Activated CD8-positive, alpha-beta T cell treated with anti-CD3 and anti-CD28 coated beads for 36 hours (primary cell): Measurements from ENCODE around the gene SPSB4. TPM values are rescaled to one million over a fixed set of nuclear protein-coding genes. Genes with fewer than 3 reads are reported as not detected.
A peak's percentile ranks its signal among the peaks of the same experiment; 100 is the strongest.
"Not testable (repeated sequence)": the region's sequence is repeated elsewhere in the genome, so short reads cannot be mapped to it uniquely, and the experiment has no call there.

Experiments
- ATAC-seq: fragments of 200-7000 bp; cut with Tn5 transposase; one replicate; pipeline ENCODE4 v1.10.0; 2021; ENCODE audit warnings: mild to moderate bottlenecking, moderate library complexity
- CTCF ChIA-PET: fragments of 350-600 bp; sonication (Branson Sonifier 250); formaldehyde crosslinking; loops from one replicate; lab custom pipeline; 2021; ENCODE audit warnings: antibody characterized with exemption; lab: Charles Lee
- POLR2A ChIA-PET: fragments of 350-600 bp; sonication (Branson Sonifier 250); formaldehyde crosslinking; loops from one replicate; lab custom pipeline; 2021; ENCODE audit warnings: antibody characterized with exemption; lab: Charles Lee
- DNase-seq: peaks from one replicate; pipeline ENCODE4 v3.0.0-alpha.2; 2020
- H3K27ac Mint-ChIP-seq: one replicate; pipeline ENCODE4 v1.8.0; 2021; ENCODE audit warnings: mild to moderate bottlenecking, mixed read lengths
- H3K27me3 Mint-ChIP-seq: one replicate; pipeline ENCODE4 v1.8.0; 2021; ENCODE audit warnings: mixed read lengths
- H3K36me3 Mint-ChIP-seq: one replicate; pipeline ENCODE4 v1.8.0; 2021; ENCODE audit warnings: low read depth, mixed read lengths
- H3K4me1 Mint-ChIP-seq: one replicate; pipeline ENCODE4 v1.8.0; 2021; ENCODE audit warnings: low read depth, mixed read lengths
- H3K4me3 Mint-ChIP-seq: one replicate; pipeline ENCODE4 v1.8.0; 2021; ENCODE audit warnings: mild to moderate bottlenecking, moderate library complexity, mixed read lengths
- H3K9me3 Mint-ChIP-seq: one replicate; pipeline ENCODE4 v1.8.0; 2021; ENCODE audit warnings: mixed read lengths
- intact Hi-C: fragments of 100-400 bp; cut with micrococcal nuclease; formaldehyde crosslinking; loops from one replicate; pipeline ENCODE4 v1.10.0; 2022
- total RNA-seq, 2 experiments: library from RNA; stranded (reverse); gene quantifications; one replicate each; pipeline ENCODE4 v1.2.3, GENCODE V29; 2021
- TF ChIP-seq, protein P1 (sequence below): fragments of 200-600 bp; IDR thresholded peaks from one replicate; pipeline ENCODE4 v1.8.0; 2022; ENCODE audit warnings: antibody characterized with exemption, mild to moderate bottlenecking

Gene SPSB4
- total RNA-seq, 2 experiments from 2014 or later, result not detected

DNA sequence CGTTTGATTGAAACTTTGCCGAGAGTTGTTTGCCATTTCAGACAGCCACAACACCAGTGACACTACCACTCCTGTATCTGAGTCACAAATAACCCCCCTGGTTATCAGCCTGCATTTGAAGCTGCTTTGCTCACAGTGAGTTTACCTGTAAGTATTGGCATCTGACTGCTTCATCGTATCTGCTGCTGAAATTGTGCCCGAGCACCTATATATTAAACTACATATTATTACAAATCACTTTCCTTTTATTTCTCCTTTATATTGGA is 39.2 kb upstream of the SPSB4 start:
- ChIA-PET POLR2A (interaction anchor here (1.0 to 1.1 kb wide), 2 partner anchors 37 to 220 kb away, joined by 3 read pairs; no protein-coding TSS in a partner anchor), CTCF (interaction anchor here (0.8 to 7.3 kb wide), 20 partner anchors 10 to 190 kb away, joined by 3 to 54 read pairs (median 6); no protein-coding TSS in a partner anchor)
- DNase-seq (peak; percentile 46), ATAC-seq (peak; percentile 75)
- no peak overlapping the region for H3K4me3 Mint-ChIP-seq
- intact Hi-C loops, result loop anchor here (1.0 kb wide), 1 partner anchor 180 kb away; no protein-coding TSS in a partner anchor
- no peak overlapping the region for H3K27ac Mint-ChIP-seq
- H3K9me3 Mint-ChIP-seq, result no peaks in the 10 kb centered on the region
- peaks cover 10% of the 10 kb centered on the region for H3K4me1 Mint-ChIP-seq
- peaks cover 18% of the 10 kb centered on the region for H3K27me3 Mint-ChIP-seq
- H3K36me3 Mint-ChIP-seq, result no peaks in the 10 kb centered on the region
- TF ChIP-seq, protein P1, sequence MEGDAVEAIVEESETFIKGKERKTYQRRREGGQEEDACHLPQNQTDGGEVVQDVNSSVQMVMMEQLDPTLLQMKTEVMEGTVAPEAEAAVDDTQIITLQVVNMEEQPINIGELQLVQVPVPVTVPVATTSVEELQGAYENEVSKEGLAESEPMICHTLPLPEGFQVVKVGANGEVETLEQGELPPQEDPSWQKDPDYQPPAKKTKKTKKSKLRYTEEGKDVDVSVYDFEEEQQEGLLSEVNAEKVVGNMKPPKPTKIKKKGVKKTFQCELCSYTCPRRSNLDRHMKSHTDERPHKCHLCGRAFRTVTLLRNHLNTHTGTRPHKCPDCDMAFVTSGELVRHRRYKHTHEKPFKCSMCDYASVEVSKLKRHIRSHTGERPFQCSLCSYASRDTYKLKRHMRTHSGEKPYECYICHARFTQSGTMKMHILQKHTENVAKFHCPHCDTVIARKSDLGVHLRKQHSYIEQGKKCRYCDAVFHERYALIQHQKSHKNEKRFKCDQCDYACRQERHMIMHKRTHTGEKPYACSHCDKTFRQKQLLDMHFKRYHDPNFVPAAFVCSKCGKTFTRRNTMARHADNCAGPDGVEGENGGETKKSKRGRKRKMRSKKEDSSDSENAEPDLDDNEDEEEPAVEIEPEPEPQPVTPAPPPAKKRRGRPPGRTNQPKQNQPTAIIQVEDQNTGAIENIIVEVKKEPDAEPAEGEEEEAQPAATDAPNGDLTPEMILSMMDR, result no peak

DNA sequence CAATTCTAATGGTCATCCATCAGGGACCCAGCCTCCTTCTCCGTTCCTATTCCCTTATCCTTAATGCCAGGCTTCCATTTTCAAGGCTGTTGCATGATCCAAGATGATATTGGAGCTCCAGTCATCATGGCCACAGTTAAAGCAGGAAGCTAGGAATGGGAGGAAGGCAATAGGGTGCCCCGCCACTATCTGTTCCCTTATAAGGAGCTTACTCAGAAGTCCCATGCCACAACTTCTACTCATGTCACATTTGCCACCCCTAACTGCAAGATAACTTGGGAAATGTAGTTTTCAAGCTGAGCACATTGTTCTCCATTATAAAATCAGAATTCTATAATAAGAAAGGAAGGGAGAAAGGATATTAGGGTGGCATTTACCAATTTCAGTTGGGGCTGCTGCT is 38.6 kb upstream of the SPSB4 start:
- H3K4me3 Mint-ChIP-seq, result no peak overlapping the region
- TF ChIP-seq, protein P1, result no peak
- H3K36me3 Mint-ChIP-seq, result no peaks in the 10 kb centered on the region
- peaks cover 18% of the 10 kb centered on the region for H3K27me3 Mint-ChIP-seq
- H3K9me3 Mint-ChIP-seq, result peaks cover 2% of the 10 kb centered on the region
- CTCF ChIA-PET, result interaction anchor here (0.8 to 7.3 kb wide), 13 partner anchors 10 to 184 kb away, joined by 3 to 54 read pairs (median 8); no protein-coding TSS in a partner anchor
- peaks cover 14% of the 10 kb centered on the region for H3K4me1 Mint-ChIP-seq
- POLR2A ChIA-PET, result interaction anchor here (1.0 to 1.1 kb wide), 2 partner anchors 36 to 220 kb away, joined by 3 read pairs; no protein-coding TSS in a partner anchor
- DNase-seq, result no peak
- intact Hi-C loops, result no loop called here
- no peak overlapping the region for H3K27ac Mint-ChIP-seq
- ATAC-seq, result no peak

- ATAC-seq (no peak), DNase-seq (no peak)
- TF ChIP-seq, protein P1, result no peak
- peaks cover 4% of the 10 kb centered on the region for H3K27me3 Mint-ChIP-seq
- H3K4me3 Mint-ChIP-seq, result no peak overlapping the region
- peaks cover 2% of the 10 kb centered on the region for H3K9me3 Mint-ChIP-seq
- no peak overlapping the region for H3K27ac Mint-ChIP-seq
- CTCF ChIA-PET, result interaction anchor here (1.2 kb wide), 1 partner anchor 17 kb away, joined by 5 read pairs; no protein-coding TSS in a partner anchor
- no peaks in the 10 kb centered on the region for H3K36me3 Mint-ChIP-seq
- H3K4me1 Mint-ChIP-seq, result peaks cover 28% of the 10 kb centered on the region
- POLR2A ChIA-PET, result no interaction called here
- intact Hi-C loops, result no loop called here
Measured at GRCh38 chr3:141015481-141015880, 35.7 kb upstream of the SPSB4 start.

- H3K9me3 Mint-ChIP-seq, intact Hi-C loops, H3K36me3 Mint-ChIP-seq, H3K4me3 Mint-ChIP-seq, H3K27me3 Mint-ChIP-seq, POLR2A ChIA-PET: not testable (repeated sequence)
- ATAC-seq (peak; percentile 57), DNase-seq (peak; percentile 87)
- Mint-ChIP-seq H3K27ac (peak overlapping the region; percentile 65), H3K4me1 (peaks cover 21% of the 10 kb centered on the region)
- CTCF ChIA-PET, result interaction anchor here (0.9 to 1.6 kb wide), 4 partner anchors 18 to 176 kb away, joined by 3 to 6 read pairs (median 4); partner anchors contain the start of gene SPSB4
Measured at GRCh38 chr3:141017366-141018322, 33.5 kb upstream of the SPSB4 start.

DNA sequence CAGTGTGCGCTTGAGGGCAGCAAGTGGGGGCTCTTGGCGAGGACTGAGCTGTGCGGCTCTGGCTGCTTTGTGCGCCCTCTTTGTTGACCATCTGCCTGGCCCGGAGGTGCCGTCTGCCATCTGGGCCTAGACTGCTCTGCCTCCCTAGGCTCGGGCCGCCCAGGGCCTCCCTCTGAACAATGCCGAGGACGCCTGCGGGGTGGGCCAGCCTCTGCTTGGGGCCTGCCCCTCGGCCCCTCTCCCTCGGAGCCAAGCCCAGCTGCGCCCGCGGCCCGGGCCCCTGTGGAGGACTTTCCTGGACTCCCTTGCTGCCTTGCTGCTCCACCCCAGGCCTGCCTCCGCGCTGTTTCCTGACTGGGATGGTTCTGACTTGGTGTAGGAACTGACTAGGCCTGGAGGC is 31.9 kb upstream of the SPSB4 start:
- intact Hi-C loops, result no loop called here
- H3K27ac Mint-ChIP-seq, result no peak overlapping the region

More for the DNA sequence above, 31.9 kb upstream of the SPSB4 start:
- Mint-ChIP-seq H3K36me3 (no peaks in the 10 kb centered on the region), H3K4me1 (peaks cover 21% of the 10 kb centered on the region), H3K4me3 (no peak overlapping the region), H3K27me3 (no peaks in the 10 kb centered on the region), H3K9me3 (peaks cover 2% of the 10 kb centered on the region)
- ATAC-seq, result no peak
- ChIA-PET POLR2A (no interaction called here), CTCF (interaction anchor here (1.8 kb wide), 1 partner anchor 173 kb away, joined by 3 read pairs; no protein-coding TSS in a partner anchor)
- TF ChIP-seq, protein P1, result no peak
- DNase-seq, result no peak
